Peyer's patch (tissue), 4 donors: ENCODE results near the gene SPATA16.

Source experiments
- POLR2A ChIP-seq, 2 donors: fragments of 450-650 bp; IDR thresholded peaks; one replicate each; pipeline ENCODE4 v1.5.1; 2017; ENCODE audit warnings: antibody characterized with exemption in 2 of 2, mild to moderate bottlenecking in 2 of 2, moderate library complexity in 2 of 2
- TF ChIP-seq, protein P1 (sequence below), 6 experiments: fragments of 450-650 bp in 4 of 6; fragments of 200-600 bp in 2 of 6; sonication (generic) in 1 of 6; IDR thresholded peaks; one replicate each; pipeline ENCODE4 v1.5.1; 2017 to 2019; ENCODE audit warnings: antibody characterized with exemption in 6 of 6, mild to moderate bottlenecking in 3 of 6, moderate library complexity in 1 of 6

GRCh38 chr3:172882563-172882962 is 258.5 kb downstream of the SPATA16 start:
- TF ChIP-seq, protein P1, sequence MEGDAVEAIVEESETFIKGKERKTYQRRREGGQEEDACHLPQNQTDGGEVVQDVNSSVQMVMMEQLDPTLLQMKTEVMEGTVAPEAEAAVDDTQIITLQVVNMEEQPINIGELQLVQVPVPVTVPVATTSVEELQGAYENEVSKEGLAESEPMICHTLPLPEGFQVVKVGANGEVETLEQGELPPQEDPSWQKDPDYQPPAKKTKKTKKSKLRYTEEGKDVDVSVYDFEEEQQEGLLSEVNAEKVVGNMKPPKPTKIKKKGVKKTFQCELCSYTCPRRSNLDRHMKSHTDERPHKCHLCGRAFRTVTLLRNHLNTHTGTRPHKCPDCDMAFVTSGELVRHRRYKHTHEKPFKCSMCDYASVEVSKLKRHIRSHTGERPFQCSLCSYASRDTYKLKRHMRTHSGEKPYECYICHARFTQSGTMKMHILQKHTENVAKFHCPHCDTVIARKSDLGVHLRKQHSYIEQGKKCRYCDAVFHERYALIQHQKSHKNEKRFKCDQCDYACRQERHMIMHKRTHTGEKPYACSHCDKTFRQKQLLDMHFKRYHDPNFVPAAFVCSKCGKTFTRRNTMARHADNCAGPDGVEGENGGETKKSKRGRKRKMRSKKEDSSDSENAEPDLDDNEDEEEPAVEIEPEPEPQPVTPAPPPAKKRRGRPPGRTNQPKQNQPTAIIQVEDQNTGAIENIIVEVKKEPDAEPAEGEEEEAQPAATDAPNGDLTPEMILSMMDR (IDR thresholded peaks at IDR 0.05) = no peak
- TF ChIP-seq POLR2A (IDR thresholded peaks at IDR 0.05) = no peak
